SK-N-SH (cell line): ENCODE results near the gene NFATC3. TPM values are rescaled to one million over a fixed set of nuclear protein-coding genes. Genes with fewer than 3 reads are reported as not detected.

Experiments
- CTCF ChIA-PET: fragments of 300-600, 350-600 bp; formaldehyde crosslinking; extraction: SDS; loops from one replicate; lab custom pipeline; 2021; lab: Yijun Ruan, JAX
- POLR2A ChIA-PET: fragments of 350-600 bp; sonication (Branson Sonifier 250); formaldehyde crosslinking; extraction: SDS; loops from one replicate; lab custom pipeline; 2020; ENCODE audit warnings: antibody characterized with exemption, inconsistent platforms; lab: Yijun Ruan, JAX
- DNase-seq: peaks from one replicate; pipeline ENCODE4 v3.0.0; 2012
- H2AFZ ChIP-seq: fragments of 200-600 bp; sonication (generic); 2 replicates; pipeline ENCODE4 v1.8.1; 2016; ENCODE audit warnings: antibody characterized with exemption, mild to moderate bottlenecking, low read depth
- H3F3A ChIP-seq: fragments of 200-600 bp; sonication (generic); replicated peaks from 2 replicates; pipeline ENCODE3; 2016; ENCODE audit warnings: antibody characterized with exemption, mild to moderate bottlenecking; ENCODE audit not compliant: insufficient read depth
- H3K27ac ChIP-seq, 2 experiments: fragments of 200-500 bp in 1 of 2; fragments of 200-600 bp in 1 of 2; sonication (Bioruptor generic) in 1 of 2; sonication (generic), shearing (Covaris generic) in 1 of 2; 2 replicates each; pipeline versions ENCODE4 v1.5.1 to v1.6.1; 2014 to 2016; ENCODE audit warnings: low read depth in 2 of 2, inconsistent platforms in 1 of 2, low read length in 1 of 2, mild to moderate bottlenecking in 1 of 2, mixed read lengths in 1 of 2
- H3K27me3 ChIP-seq: fragments of 200-600 bp; sonication (generic), shearing (Covaris generic); 2 replicates; pipeline ENCODE4 v1.6.1; 2016; ENCODE audit warnings: mixed run types; ENCODE audit not compliant: insufficient read depth
- H3K36me3 ChIP-seq, 2 experiments: fragments of 200-500 bp in 1 of 2; fragments of 200-600 bp in 1 of 2; sonication (Bioruptor generic) in 1 of 2; sonication (generic) in 1 of 2; replicated peaks in 1 of 2; 2 replicates each; pipeline versions ENCODE3 to v1.5.1; 2014 to 2016; ENCODE audit warnings: low read length in 1 of 2, mild to moderate bottlenecking in 1 of 2; ENCODE audit not compliant: insufficient read depth in 2 of 2, control insufficient read depth in 1 of 2
- H3K4me1 ChIP-seq, 2 experiments: fragments of 200-500 bp in 1 of 2; fragments of 200-600 bp in 1 of 2; sonication (Bioruptor generic) in 1 of 2; sonication (generic), shearing (Covaris generic) in 1 of 2; 2 replicates each; pipeline versions ENCODE4 v1.5.1 to v1.6.1; 2014 to 2016; ENCODE audit warnings: low read depth in 1 of 2, low read length in 1 of 2, mixed run types in 1 of 2; ENCODE audit not compliant: insufficient read depth in 2 of 2, control insufficient read depth in 1 of 2
- H3K4me2 ChIP-seq: fragments of 200-600 bp; sonication (generic), shearing (Covaris generic); 2 replicates; pipeline ENCODE4 v1.6.1; 2017; ENCODE audit warnings: mixed run types
- H3K4me3 ChIP-seq, 2 experiments: fragments of 200-500 bp in 1 of 2; fragments of 200-600 bp in 1 of 2; sonication (Bioruptor generic) in 1 of 2; sonication (generic), shearing (Covaris generic) in 1 of 2; 2 replicates each; pipeline versions ENCODE4 v1.5.1 to v1.8.1; 2014 to 2016; ENCODE audit warnings: low read depth in 2 of 2, inconsistent platforms in 1 of 2, low read length in 1 of 2, mild to moderate bottlenecking in 1 of 2, mixed read lengths in 1 of 2, moderate library complexity in 1 of 2
- H3K79me2 ChIP-seq: fragments of 200-600 bp; sonication (generic); 2 replicates; pipeline ENCODE4 v1.8.1; 2017; ENCODE audit warnings: mild to moderate bottlenecking; ENCODE audit not compliant: insufficient read depth
- H3K9ac ChIP-seq: fragments of 200-600 bp; sonication (generic); 2 replicates; pipeline ENCODE4 v1.6.1; 2017; ENCODE audit warnings: mixed run types
- H3K9me2 ChIP-seq: fragments of 200-600 bp; sonication (generic); 2 replicates; pipeline ENCODE4 v1.6.1; 2017; ENCODE audit warnings: mixed run types
- H3K9me3 ChIP-seq: fragments of 200-600 bp; sonication (generic); 2 replicates; pipeline ENCODE4 v1.6.1; 2017; ENCODE audit warnings: mixed run types, mild to moderate bottlenecking, moderate library complexity
- H4K20me1 ChIP-seq: fragments of 200-600 bp; sonication (generic); 2 replicates; pipeline ENCODE4 v1.6.1; 2017; ENCODE audit warnings: mild to moderate bottlenecking, mixed run types; ENCODE audit not compliant: insufficient read depth
- CHD2 ChIP-seq: fragments of 150-350 bp; IDR thresholded peaks from 2 replicates; pipeline ENCODE4 v1.6.1; 2018; ENCODE audit warnings: low read length; ENCODE audit not compliant: partially characterized antibody
- CTCF ChIP-seq: fragments of 200-600 bp; sonication (generic); IDR thresholded peaks from 2 replicates; pipeline ENCODE4 v1.6.1; 2017; ENCODE audit warnings: antibody characterized with exemption, mild to moderate bottlenecking, moderate library complexity
- ELF1 ChIP-seq: IDR thresholded peaks from 2 replicates; pipeline ENCODE4 v1.4.0; 2012
- EP300 ChIP-seq, 2 experiments: IDR thresholded peaks; 2 replicates each; pipeline versions ENCODE4 v1.4.0 to v1.6.1; 2012; ENCODE audit warnings: borderline replicate concordance in 1 of 2, low read depth in 1 of 2, low read length in 1 of 2
- FOXJ3 ChIP-seq: sonication (generic); formaldehyde crosslinking; IDR thresholded peaks from 2 replicates; pipeline ENCODE4 v1.5.1; 2020; ENCODE audit warnings: mild to moderate bottlenecking, missing genetic modification reagents
- GABPA ChIP-seq: IDR thresholded peaks from 2 replicates; pipeline ENCODE4 v1.4.0; 2012; ENCODE audit warnings: low read depth, mild to moderate bottlenecking
- GATA2 ChIP-seq: sonication (generic); formaldehyde crosslinking; IDR thresholded peaks from 2 replicates; pipeline ENCODE4 v1.5.0; 2020; ENCODE audit warnings: mild to moderate bottlenecking, missing genetic modification reagents
- JUND ChIP-seq: IDR thresholded peaks from 2 replicates; pipeline ENCODE4 v1.4.0; 2012
- MAX ChIP-seq: IDR thresholded peaks from 2 replicates; pipeline ENCODE4 v1.4.0; 2012; ENCODE audit warnings: low read depth
- MXI1 ChIP-seq: IDR thresholded peaks from 2 replicates; pipeline ENCODE4 v1.6.1; 2012; ENCODE audit warnings: mild to moderate bottlenecking, low read depth, low read length, improper control_type of control experiment
- NFIC ChIP-seq: IDR thresholded peaks from 2 replicates; pipeline ENCODE4 v1.4.0; 2012; ENCODE audit warnings: borderline replicate concordance
- NRF1 ChIP-seq: IDR thresholded peaks from 2 replicates; pipeline ENCODE4 v1.6.1; 2012; ENCODE audit warnings: low read depth, mild to moderate bottlenecking, low read length
- PBX3 ChIP-seq: IDR thresholded peaks from 2 replicates; pipeline ENCODE4; 2012
- POLR2AphosphoS5 ChIP-seq: IDR thresholded peaks from 2 replicates; pipeline ENCODE4 v1.6.1; 2012; ENCODE audit warnings: low read depth, low read length
- RCOR1 ChIP-seq: fragments of 150-350 bp; IDR thresholded peaks from 2 replicates; pipeline ENCODE4 v1.6.1; 2017; ENCODE audit warnings: antibody characterized with exemption, low read length
- RFX5 ChIP-seq: IDR thresholded peaks from 2 replicates; pipeline ENCODE4 v1.6.1; 2012; ENCODE audit warnings: mild to moderate bottlenecking, improper control_type of control experiment, low read length
- SIN3A ChIP-seq: IDR thresholded peaks from 2 replicates; pipeline ENCODE4 v1.6.1; 2012; ENCODE audit warnings: low read depth, mild to moderate bottlenecking, low read length, moderate library complexity, borderline replicate concordance
- SMC3 ChIP-seq: IDR thresholded peaks from 2 replicates; pipeline ENCODE4 v1.6.1; 2012; ENCODE audit warnings: low read depth, low read length, improper control_type of control experiment
- TAF1 ChIP-seq: IDR thresholded peaks from 2 replicates; pipeline ENCODE4 v1.6.1; 2012; ENCODE audit warnings: low read depth, mild to moderate bottlenecking, low read length, moderate library complexity, borderline replicate concordance
- TCF12 ChIP-seq: IDR thresholded peaks from 2 replicates; pipeline ENCODE4 v1.4.0; 2012
- TEAD4 ChIP-seq: IDR thresholded peaks from 2 replicates; pipeline ENCODE4 v1.4.0; 2012; ENCODE audit warnings: mild to moderate bottlenecking, borderline replicate concordance; ENCODE audit not compliant: insufficient read depth
- USF1 ChIP-seq: IDR thresholded peaks from 2 replicates; pipeline ENCODE4 v1.4.0; 2012; ENCODE audit warnings: low read depth, borderline replicate concordance
- USF2 ChIP-seq: fragments of 150-350 bp; IDR thresholded peaks from 2 replicates; pipeline ENCODE4 v1.6.1; 2017; ENCODE audit warnings: antibody characterized with exemption, low read length, low read depth, borderline replicate concordance
- YY1 ChIP-seq: IDR thresholded peaks from 2 replicates; pipeline ENCODE4 v1.4.0; 2012; ENCODE audit warnings: low read depth, mild to moderate bottlenecking
- WGBS: methylation state at CpG from one replicate; pipeline ENCODE4 v1.1.6; 2017; ENCODE audit warnings: low lambda C conversion rate; 5-methylcytosine and 5-hydroxymethylcytosine counted together
- polyA plus RNA-seq, 3 experiments: library from polyadenylated mRNA; depleted of rRNA; stranded (reverse); fragments of >200 nt; gene quantifications; 2 replicates each; pipeline ENCODE4 v1.2.3, GENCODE V29; 2012

The NFATC3 gene
- polyA plus RNA-seq, 1 of the 3 experiments (the other 2 are of a cell fraction), result 5.7 TPM

- Histone ChIP-seq H4K20me1 (no peaks in the 10 kb centered on the region), H2AFZ (peak overlapping the region; percentile 88), H3K4me1 (peaks cover 0 to 8% of the 10 kb centered on the region in 2 experiments; a peak in 1 of 4 replicates), H3K27me3 (no peaks in the 10 kb centered on the region), H3K79me2 (no peaks in the 10 kb centered on the region), H3K36me3 (no peaks in the 10 kb centered on the region), H3F3A (peaks cover 3% of the 10 kb centered on the region), H3K9me2 (no peaks in the 10 kb centered on the region), H3K9me3 (no peaks in the 10 kb centered on the region)
- CTCF ChIA-PET, result interaction anchor here (0.9 to 2.2 kb wide), 5 partner anchors 9 to 197 kb away, joined by 3 to 17 read pairs (median 5); no protein-coding TSS in a partner anchor
- DNase-seq, result peak; percentile 99
- POLR2A ChIA-PET, result interaction anchor here (1.4 to 1.5 kb wide), 4 partner anchors 9 to 152 kb away, joined by 3 to 5 read pairs (median 4); partner anchors contain the start of genes NFATC3 and SLC7A6
- TF ChIP-seq YY1 (0 out of 2 replicates have a peak, but pooled peaks have one; percentile 56), NRF1 (peak; percentile 79), RCOR1 (0 out of 2 replicates have a peak, but pooled peaks have one; percentile 32), EP300 (IDR thresholded peaks at IDR 0.05; ENCODE audit: borderline replicate concordance in 1 of 2, low read depth in 1 of 2, low read length in 1 of 2) (peak; percentile 16 to 49; a peak in 1 of 4 replicates), PBX3 (peak; percentile 90), USF1 (peak; percentile 11; the same call in 1 of the 2 replicates), FOXJ3 (no peak), ELF1 (peak; percentile 59), CHD2 (peak; percentile 84), TEAD4 (peak; percentile 99), GATA2 (CRISPR knock-in tag) (no peak), GABPA (peak; percentile 74), SMC3 (no peak), MXI1 (peak; percentile 66), TCF12 (no peak), CTCF (no peak), RFX5 (peak; percentile 66; the same call in 1 of the 2 replicates), SIN3A (peak; percentile 66; the same call in 1 of the 2 replicates), USF2 (no peak), POLR2AphosphoS5 (peak; percentile 87), TAF1 (peak; percentile 74), JUND (no peak; the same call in 1 of the 2 replicates), NFIC (0 out of 2 replicates have a peak, but pooled peaks have one; percentile 22), MAX (peak; percentile 78)
- TF ChIP-seq, all 33 proteins: peak for 17
- Histone ChIP-seq H3K27ac (peak overlapping the region; percentile 86 to 87), H3K4me3 (peak overlapping the region; percentile 52 to 57), H3K9ac (peak overlapping the region; percentile 68), H3K4me2 (peak overlapping the region; percentile 83)
- WGBS, result 2% methylated on average over 27 of the region's 72 CpGs
Measured at GRCh38 chr16:68237243-68238028, 152.3 kb downstream of the NFATC3 start.
